IPS DF 19.7 (cell line): ENCODE data around the gene METTL16.

ENCODE experiments used
- DNase-seq: peaks from one replicate; pipeline ENCODE4 v3.0.0-alpha.2; 2013; ENCODE audit warnings: low read depth, low spot score

Gene METTL16

GRCh38 chr17:2380226-2380922 lies 131.3 kb downstream of the METTL16 start:
- DNase-seq = no peak

- no peak for DNase-seq
These were observed 132.0 kb downstream of the METTL16 start for GRCh38 chr17:2379489-2380225.

DNA sequence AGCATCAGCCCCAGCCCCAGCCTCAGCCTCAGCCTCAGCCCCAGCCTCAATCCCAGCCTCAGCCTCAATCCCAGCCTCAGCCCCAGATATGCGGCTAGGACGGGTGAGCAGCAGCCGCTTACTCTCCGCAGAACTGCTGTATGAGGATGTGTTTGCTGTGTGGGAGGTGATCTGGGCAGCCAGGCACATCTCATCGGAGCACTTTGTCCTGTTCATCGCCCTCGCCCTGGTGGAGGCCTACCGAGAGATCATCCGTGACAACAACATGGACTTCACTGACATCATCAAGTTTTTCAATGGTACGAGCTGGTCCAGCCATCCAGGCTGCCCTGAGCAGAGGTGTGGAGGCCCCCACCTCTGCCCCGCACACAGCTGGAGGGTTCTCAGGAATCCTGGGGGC lies 132.8 kb downstream of the METTL16 start:
- DNase-seq = no peak

DNA sequence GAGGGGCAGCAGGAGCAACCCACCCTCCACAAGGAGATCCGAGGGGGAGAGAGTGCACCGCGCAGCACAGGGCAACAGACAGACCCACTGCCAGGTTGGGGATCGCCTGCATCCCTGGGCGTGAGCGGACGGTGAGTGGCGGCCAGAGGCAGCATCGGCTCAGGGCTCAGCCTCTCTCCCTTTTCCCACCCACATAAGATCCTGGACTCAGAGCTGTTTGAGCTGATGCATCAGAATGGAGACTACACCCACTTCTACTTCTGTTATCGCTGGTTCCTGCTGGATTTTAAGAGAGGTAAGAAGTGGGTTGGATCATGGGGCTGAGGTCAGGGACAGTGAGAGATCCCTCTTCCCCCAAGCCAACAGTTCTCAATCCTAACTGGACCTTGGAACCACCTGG lies 134.0 kb downstream of the METTL16 start:
- no peak for DNase-seq

DNA sequence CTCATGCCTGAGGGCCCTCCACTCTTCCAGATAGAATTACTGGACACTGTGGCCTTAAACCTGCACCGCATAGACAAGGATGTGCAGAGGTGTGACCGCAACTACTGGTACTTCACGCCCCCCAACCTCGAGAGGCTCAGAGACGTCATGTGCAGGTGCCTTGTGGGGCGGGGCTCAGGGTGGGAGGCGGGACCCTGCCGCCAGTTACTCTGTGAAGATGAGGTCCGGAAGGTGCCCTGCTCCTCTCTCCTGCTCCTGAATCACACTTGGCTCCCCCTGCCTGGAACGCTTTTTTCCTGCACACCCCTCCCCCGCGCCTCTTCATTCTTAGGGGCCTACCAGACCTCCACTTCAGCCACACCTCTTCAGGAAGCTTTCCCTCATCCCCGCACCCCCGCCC lies 135.6 kb downstream of the METTL16 start:
- DNase-seq = no peak

DNA sequence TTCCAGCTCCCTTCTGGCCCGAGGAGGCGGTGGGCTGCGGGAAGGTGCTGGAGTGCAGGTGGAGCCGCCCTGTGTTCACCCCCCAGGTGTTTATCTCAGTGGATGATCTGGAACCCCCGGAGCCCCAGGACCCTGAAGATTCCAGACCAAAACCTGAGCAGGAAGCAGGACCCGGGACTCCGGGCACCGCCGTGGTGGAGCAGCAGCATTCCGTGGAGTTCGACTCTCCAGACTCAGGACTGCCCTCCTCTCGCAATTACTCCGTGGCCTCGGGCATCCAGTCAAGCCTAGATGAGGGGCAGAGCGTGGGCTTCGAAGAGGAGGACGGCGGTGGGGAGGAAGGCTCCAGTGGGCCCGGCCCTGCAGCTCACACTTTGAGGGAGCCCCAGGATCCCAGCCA lies 136.3 kb downstream of the METTL16 start:
- DNase-seq = no peak

GRCh38 chr17:2374549-2375285 lies 137.0 kb downstream of the METTL16 start:
- no peak for DNase-seq

DNA sequence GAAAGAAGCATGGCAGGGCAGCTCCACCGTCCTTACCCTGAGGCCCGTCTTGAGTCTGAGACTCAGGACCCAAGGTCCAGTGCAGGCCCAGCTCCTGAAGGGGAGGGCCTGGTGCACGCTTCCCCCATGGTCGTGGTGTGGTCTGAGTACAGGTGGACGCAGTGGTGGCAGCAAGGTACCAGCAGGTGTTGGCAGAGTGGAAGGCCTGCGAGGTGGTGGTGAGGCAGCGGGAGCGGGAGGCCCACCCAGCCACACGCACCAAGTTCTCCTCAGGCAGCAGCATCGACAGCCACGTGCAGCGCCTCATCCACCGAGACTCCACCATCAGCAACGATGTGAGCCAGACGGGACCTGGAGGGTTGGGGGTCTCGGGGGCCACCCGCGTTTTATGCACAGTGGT lies 138.5 kb downstream of the METTL16 start:
- DNase-seq = no peak

DNA sequence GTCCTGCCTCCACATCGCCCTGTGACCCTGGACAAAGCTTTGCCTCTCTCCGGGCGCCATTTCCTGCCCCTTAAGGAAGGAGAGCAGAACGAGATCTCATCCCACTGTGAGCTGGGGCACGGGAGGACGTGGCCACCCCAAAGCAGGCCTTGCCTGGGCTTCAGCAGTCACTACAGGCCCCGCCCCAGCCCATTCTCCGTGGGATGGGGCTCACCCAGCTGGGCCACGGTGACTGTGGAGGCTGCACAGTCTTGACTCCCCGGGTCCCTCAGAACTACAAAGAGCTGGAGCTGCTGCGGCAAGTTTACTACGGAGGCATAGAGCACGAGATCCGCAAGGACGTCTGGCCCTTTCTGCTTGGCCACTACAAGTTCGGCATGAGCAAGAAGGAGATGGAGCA lies 139.0 kb downstream of the METTL16 start:
- DNase-seq = no peak

DNA sequence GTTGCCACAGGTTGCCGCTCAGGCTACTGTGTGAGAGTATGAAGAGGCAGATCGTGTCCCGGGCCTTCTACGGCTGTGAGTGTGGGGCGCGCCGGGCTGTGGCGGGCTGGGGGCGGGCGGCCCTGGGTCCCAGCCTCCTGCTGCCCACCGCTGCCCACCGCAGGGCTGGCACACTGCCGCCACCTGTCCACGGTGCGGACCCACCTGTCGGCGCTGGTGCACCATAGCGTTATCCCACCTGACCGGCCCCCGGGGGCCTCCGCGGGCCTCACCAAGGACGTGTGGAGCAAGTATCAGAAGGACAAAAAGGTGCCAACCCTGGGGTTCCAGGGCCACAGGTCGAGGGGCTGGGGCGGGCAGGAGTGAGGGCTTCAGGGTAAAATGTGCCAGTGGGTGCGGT lies 139.5 kb downstream of the METTL16 start:
- no peak for DNase-seq

DNA sequence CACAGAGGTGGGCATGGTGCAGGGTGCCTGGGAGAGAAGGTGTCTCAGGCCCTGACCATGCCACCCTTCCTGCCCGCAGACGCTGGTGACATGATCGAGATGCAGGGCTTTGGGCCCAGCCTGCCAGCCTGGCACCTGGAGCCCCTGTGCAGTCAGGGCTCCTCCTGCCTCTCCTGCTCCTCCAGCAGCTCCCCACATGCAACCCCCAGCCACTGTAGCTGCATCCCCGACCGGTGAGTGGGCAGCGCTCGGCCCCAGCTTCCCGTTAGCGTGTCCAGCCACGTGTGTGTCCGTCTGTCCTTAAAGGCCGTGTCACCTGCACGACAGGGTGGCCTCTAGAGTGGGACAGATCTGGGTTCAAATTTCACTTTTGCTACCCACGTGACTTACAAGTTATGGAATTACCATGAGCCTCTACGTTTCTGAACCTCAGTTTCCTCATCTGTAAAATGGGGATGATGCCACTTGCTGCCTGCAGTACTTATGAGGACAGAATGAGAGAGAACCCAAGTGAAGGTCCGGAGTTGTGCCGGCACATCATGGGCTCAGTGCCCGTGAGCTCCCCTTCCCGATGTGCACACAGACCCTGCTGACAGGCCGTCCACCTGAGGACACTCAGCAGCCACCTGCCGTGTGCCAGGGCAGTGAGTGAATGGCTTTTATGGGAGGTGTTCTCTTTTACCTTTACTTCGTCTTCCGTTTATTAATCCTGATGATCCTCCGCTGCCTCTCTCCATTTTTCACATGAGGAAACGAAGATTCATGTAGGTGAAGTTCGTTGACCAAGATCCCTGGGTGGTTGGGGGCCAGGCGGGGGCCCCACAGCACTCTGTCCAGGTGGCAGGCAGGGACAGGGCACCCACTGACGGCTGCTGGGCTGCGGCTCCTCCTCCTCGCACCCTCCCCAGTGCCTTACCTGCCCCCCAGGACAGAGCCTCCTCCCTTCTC lies 140.2 kb downstream of the METTL16 start:
- DNase-seq = no peak

DNA sequence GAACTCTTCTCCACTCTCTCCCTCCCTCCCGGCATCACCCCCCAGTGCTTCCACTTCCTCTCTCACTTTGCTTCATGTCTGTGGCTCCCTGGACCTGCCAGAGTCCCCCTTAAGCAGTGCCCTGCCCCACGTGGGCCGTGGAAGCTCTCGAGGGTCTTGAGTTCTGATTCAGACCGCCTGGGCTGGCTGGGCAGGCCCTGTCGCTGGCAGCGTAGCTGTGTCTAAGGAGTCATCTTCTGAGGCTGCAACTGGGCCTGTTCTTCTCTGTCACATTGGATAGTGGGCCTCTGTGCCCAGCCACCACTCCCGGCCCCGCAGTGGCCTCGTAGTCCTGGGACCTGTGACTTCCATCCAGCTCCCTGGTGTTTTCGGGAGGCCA lies 141.5 kb downstream of the METTL16 start:
- DNase-seq = no peak

- DNase-seq = no peak
These were observed 142.0 kb downstream of the METTL16 start for GRCh38 chr17:2369551-2370210.

GRCh38 chr17:2369039-2369438 lies 142.6 kb downstream of the METTL16 start:
- no peak for DNase-seq

DNA sequence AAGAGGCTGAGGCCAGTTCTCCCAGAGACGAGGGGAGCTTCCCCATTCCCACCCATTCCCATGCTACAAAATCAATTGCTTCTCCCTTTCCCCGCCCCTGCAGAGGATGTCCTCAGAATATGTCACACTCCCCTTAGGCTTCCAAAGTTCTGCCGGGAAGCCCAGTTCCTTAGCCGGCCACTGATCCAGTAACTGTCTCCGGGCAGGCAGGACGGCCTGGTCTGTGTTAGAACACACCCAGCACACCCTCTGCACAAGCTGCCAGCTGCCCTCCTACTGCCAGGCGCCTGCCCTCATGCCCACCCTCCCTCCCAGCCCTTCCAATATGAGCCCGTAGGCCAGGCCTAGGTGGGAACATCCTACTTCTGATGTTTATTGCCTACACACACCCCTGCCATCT lies 143.3 kb downstream of the METTL16 start:
- DNase-seq = no peak

GRCh38 chr17:2366747-2367494 lies 144.8 kb downstream of the METTL16 start:
- DNase-seq = no peak
